Neuronal stem cell (in vitro differentiated cells): Measurements from ENCODE around the gene ADAMTS18.

ENCODE experiments used
- DNase-seq: peaks from one replicate; pipeline ENCODE4 v3.0.0-alpha.2; 2013; ENCODE audit warnings: low spot score
- H2AFZ ChIP-seq: one replicate; pipeline ENCODE4 v1.6.1; 2013; ENCODE audit warnings: mild to moderate bottlenecking, low read length, inconsistent platforms
- H2AK5ac ChIP-seq: 2 replicates; pipeline ENCODE4 v1.6.1; 2013; ENCODE audit warnings: low read depth, mild to moderate bottlenecking, inconsistent platforms, low read length, moderate library complexity, mixed read lengths
- H2BK120ac ChIP-seq: 2 replicates; pipeline ENCODE4 v1.6.1; 2013; ENCODE audit warnings: low read depth, mild to moderate bottlenecking, inconsistent platforms, low read length, moderate library complexity, mixed read lengths
- H2BK12ac ChIP-seq: one replicate; pipeline ENCODE4 v1.6.1; 2013; ENCODE audit warnings: low read length, inconsistent platforms
- H2BK15ac ChIP-seq: 2 replicates; pipeline ENCODE4 v1.6.1; 2013; ENCODE audit warnings: mild to moderate bottlenecking, low read length, inconsistent platforms, mixed read lengths
- H2BK5ac ChIP-seq: one replicate; pipeline ENCODE4 v1.6.1; 2013; ENCODE audit warnings: inconsistent platforms, mild to moderate bottlenecking, low read length, moderate library complexity
- H3K14ac ChIP-seq: one replicate; pipeline ENCODE4 v1.6.1; 2013; ENCODE audit warnings: low read length, inconsistent platforms
- H3K18ac ChIP-seq: 2 replicates; pipeline ENCODE4 v1.6.1; 2013; ENCODE audit warnings: low read length, inconsistent platforms
- H3K23ac ChIP-seq: 2 replicates; pipeline ENCODE4 v1.6.1; 2013; ENCODE audit warnings: low read depth, mild to moderate bottlenecking, mixed read lengths, low read length, inconsistent platforms; ENCODE audit not compliant: poor library complexity
- H3K27ac ChIP-seq: replicated peaks from 3 replicates; pipeline ENCODE4 v1.5.1; 2013; ENCODE audit warnings: low read length, inconsistent platforms
- H3K27me3 ChIP-seq, 3 experiments: 2 replicates each; pipeline ENCODE4 v1.6.1; 2013; ENCODE audit warnings: low read length in 3 of 3, mild to moderate bottlenecking in 2 of 3, inconsistent platforms in 1 of 3, low read depth in 1 of 3, mixed read lengths in 1 of 3, moderate library complexity in 1 of 3; ENCODE audit not compliant: control insufficient read depth in 3 of 3, insufficient read depth in 3 of 3
- H3K36me3 ChIP-seq, 2 donors: replicated peaks in 1 of 2; 2 replicates each; pipeline ENCODE4 v1.6.1; 2013; ENCODE audit warnings: low read length in 2 of 2; ENCODE audit not compliant: control insufficient read depth in 2 of 2, insufficient read depth in 2 of 2
- H3K4ac ChIP-seq: 2 replicates; pipeline ENCODE4 v1.6.1; 2013; ENCODE audit warnings: inconsistent platforms, mild to moderate bottlenecking, low read length, moderate library complexity
- H3K4me1 ChIP-seq, 2 donors: 1 replicate in 1 of 2; 2 replicates in 1 of 2; pipeline ENCODE4 v1.6.1; 2013; ENCODE audit warnings: low read length in 2 of 2, low read depth in 1 of 2; ENCODE audit not compliant: control insufficient read depth in 2 of 2, insufficient read depth in 1 of 2
- H3K4me2 ChIP-seq: one replicate; pipeline ENCODE4 v1.6.1; 2013; ENCODE audit warnings: mild to moderate bottlenecking, low read length, inconsistent platforms; ENCODE audit not compliant: insufficient read depth, poor library complexity, severe bottlenecking
- H3K4me3 ChIP-seq, 2 donors: 2 replicates each; pipeline ENCODE4 v1.5.1; 2013; ENCODE audit warnings: low read length in 2 of 2, mild to moderate bottlenecking in 2 of 2, inconsistent platforms in 1 of 2, moderate library complexity in 1 of 2
- H3K79me1 ChIP-seq: one replicate; pipeline ENCODE4 v1.6.1; 2013; ENCODE audit warnings: low read depth, mild to moderate bottlenecking, inconsistent platforms, low read length, moderate library complexity
- H3K9ac ChIP-seq: one replicate; pipeline ENCODE4 v1.6.1; 2013; ENCODE audit warnings: mild to moderate bottlenecking, low read depth, low read length, inconsistent platforms; ENCODE audit not compliant: poor library complexity
- H3K9me3 ChIP-seq, 2 donors: replicated peaks in 1 of 2; 2 replicates each; pipeline versions ENCODE3 to v1.6.1; 2013; ENCODE audit warnings: low read length in 2 of 2, mild to moderate bottlenecking in 2 of 2, inconsistent platforms in 1 of 2, low read depth in 1 of 2, mixed read lengths in 1 of 2, moderate library complexity in 1 of 2; ENCODE audit not compliant: control insufficient read depth in 2 of 2, insufficient read depth in 1 of 2
- H4K8ac ChIP-seq: one replicate; pipeline ENCODE4 v1.6.1; 2013; ENCODE audit warnings: low read depth, mild to moderate bottlenecking, inconsistent platforms, low read length, moderate library complexity
- H4K91ac ChIP-seq: one replicate; pipeline ENCODE4 v1.6.1; 2013; ENCODE audit warnings: low read length, low read depth, mild to moderate bottlenecking, inconsistent platforms; ENCODE audit not compliant: poor library complexity
- WGBS, 2 donors: extraction: QIAGEN DNeasy Blood & Tissue Kit; methylation state at CpG; one replicate each; pipeline ENCODE4 v1.1.7; 2013; ENCODE audit warnings: missing lambda C conversion rate in 2 of 2, mixed read lengths in 1 of 2; ENCODE audit not compliant: insufficient read length in 2 of 2, insufficient replicate concordance in 1 of 2; ENCODE audit errors: extremely low coverage in 2 of 2; 5-methylcytosine and 5-hydroxymethylcytosine counted together

Gene ADAMTS18

GRCh38 chr16:77399066-77399465 lies 35.8 kb downstream of the ADAMTS18 start:
- WGBS, 2 donors: no CpG with 5 or more reads among the region's 1 CpG
- Histone ChIP-seq H3K18ac (no peak overlapping the region), H2BK15ac (no peak overlapping the region), H3K14ac (no peak overlapping the region), H2AFZ (no peak overlapping the region), H3K4me2 (no peak overlapping the region), H2AK5ac (no peak overlapping the region), H2BK120ac (no peak overlapping the region), H3K9ac (no peak overlapping the region), H4K8ac (no peak overlapping the region), H3K79me1 (no peaks in the 10 kb centered on the region), H3K4me3 (no peak overlapping the region), H3K4me1 (no peaks in the 10 kb centered on the region), H3K9me3 (no peaks in the 10 kb centered on the region), H2BK12ac (no peak overlapping the region), H2BK5ac (no peak overlapping the region), H3K27ac (no peak overlapping the region), H3K27me3 (no peaks in the 10 kb centered on the region), H4K91ac (no peak overlapping the region), H3K4ac (no peak overlapping the region), H3K36me3 (no peaks in the 10 kb centered on the region), H3K23ac (no peak overlapping the region)
- DNase-seq: no peak

- no peak overlapping the region for H2BK12ac ChIP-seq
- no peak overlapping the region for H3K4ac ChIP-seq
- H3K9ac ChIP-seq: no peak overlapping the region
- no peaks in the 10 kb centered on the region for H3K79me1 ChIP-seq
- H3K4me3 ChIP-seq: no peak overlapping the region
- H3K4me2 ChIP-seq: no peak overlapping the region
- DNase-seq: no peak
- H2AFZ ChIP-seq: no peak overlapping the region
- H3K23ac ChIP-seq: no peak overlapping the region
- no peak overlapping the region for H4K8ac ChIP-seq
- no peak overlapping the region for H2BK5ac ChIP-seq
- H3K27ac ChIP-seq: no peak overlapping the region
- H2BK120ac ChIP-seq: no peak overlapping the region
- H2BK15ac ChIP-seq: no peak overlapping the region
- H3K18ac ChIP-seq: no peak overlapping the region
- H2AK5ac ChIP-seq: no peak overlapping the region
- H3K27me3 ChIP-seq: no peaks in the 10 kb centered on the region
- no peak overlapping the region for H4K91ac ChIP-seq
- no peaks in the 10 kb centered on the region for H3K9me3 ChIP-seq
- no peaks in the 10 kb centered on the region for H3K36me3 ChIP-seq
- no CpG with 5 or more reads among the region's 4 CpGs for WGBS, 2 donors
- no peak overlapping the region for H3K14ac ChIP-seq
- no peaks in the 10 kb centered on the region for H3K4me1 ChIP-seq
Observed at GRCh38 chr16:77398495-77398894, 36.3 kb downstream of the ADAMTS18 start.

- Histone ChIP-seq H2AK5ac (no peak overlapping the region), H2BK12ac (no peak overlapping the region), H3K4ac (no peak overlapping the region), H2AFZ (no peak overlapping the region), H3K9ac (no peak overlapping the region), H2BK15ac (no peak overlapping the region), H2BK120ac (no peak overlapping the region), H3K18ac (no peak overlapping the region), H3K27ac (no peak overlapping the region), H3K23ac (no peak overlapping the region), H3K4me2 (no peak overlapping the region), H4K91ac (no peak overlapping the region), H3K79me1 (no peaks in the 10 kb centered on the region), H3K36me3 (no peaks in the 10 kb centered on the region), H3K9me3 (no peaks in the 10 kb centered on the region), H2BK5ac (no peak overlapping the region), H3K4me3 (no peak overlapping the region), H4K8ac (no peak overlapping the region), H3K14ac (no peak overlapping the region), H3K4me1 (no peaks in the 10 kb centered on the region), H3K27me3 (no peaks in the 10 kb centered on the region)
- no peak for DNase-seq
- WGBS, 2 donors: no CpG with 5 or more reads among the region's 3 CpGs
Observed at GRCh38 chr16:77396461-77396860, 38.4 kb downstream of the ADAMTS18 start.

- DNase-seq: no peak
- no peak overlapping the region for H3K18ac ChIP-seq
- H3K4me2 ChIP-seq: no peak overlapping the region
- no peaks in the 10 kb centered on the region for H3K36me3 ChIP-seq
- H3K4me3 ChIP-seq: no peak overlapping the region
- no peak overlapping the region for H4K8ac ChIP-seq
- H3K4me1 ChIP-seq: no peaks in the 10 kb centered on the region
- H2BK12ac ChIP-seq: no peak overlapping the region
- no peak overlapping the region for H2AFZ ChIP-seq
- H2BK120ac ChIP-seq: no peak overlapping the region
- WGBS, 2 donors: no CpG with 5 or more reads among the region's 2 CpGs
- no peak overlapping the region for H3K27ac ChIP-seq
- H3K4ac ChIP-seq: no peak overlapping the region
- no peaks in the 10 kb centered on the region for H3K9me3 ChIP-seq
- H2BK5ac ChIP-seq: no peak overlapping the region
- H3K27me3 ChIP-seq: no peaks in the 10 kb centered on the region
- H3K79me1 ChIP-seq: no peaks in the 10 kb centered on the region
- no peak overlapping the region for H3K14ac ChIP-seq
- H4K91ac ChIP-seq: no peak overlapping the region
- H2BK15ac ChIP-seq: no peak overlapping the region
- H3K23ac ChIP-seq: no peak overlapping the region
- no peak overlapping the region for H2AK5ac ChIP-seq
- H3K9ac ChIP-seq: no peak overlapping the region
Observed at GRCh38 chr16:77394699-77395098, 40.1 kb downstream of the ADAMTS18 start.
